Keratinocyte (primary cell): ENCODE measurements around the gene SCAI.

Source experiments
- EZH2 ChIP-seq: IDR thresholded peaks from one replicate; pipeline ENCODE4 v1.6.1; 2012; ENCODE audit warnings: inconsistent platforms, mild to moderate bottlenecking, low read length, moderate library complexity
- TF ChIP-seq, protein P1 (sequence below), 3 experiments: IDR thresholded peaks in 1 of 3; conservative IDR thresholded peaks in 1 of 3; optimal IDR thresholded peaks in 1 of 3; 2 replicates in 2 of 3; 3 replicates in 1 of 3; pipeline versions ENCODE3 to v1.5.1; 2011; ENCODE audit warnings: low read length in 3 of 3, mild to moderate bottlenecking in 3 of 3, moderate library complexity in 2 of 3, control low read depth in 1 of 3, inconsistent platforms in 1 of 3; ENCODE audit not compliant: insufficient read depth in 2 of 3; ENCODE audit errors: extremely low read depth in 1 of 3

GRCh38 chr9:125125523-125125922 is 17.8 kb downstream of the SCAI start:
- TF ChIP-seq, protein P1, sequence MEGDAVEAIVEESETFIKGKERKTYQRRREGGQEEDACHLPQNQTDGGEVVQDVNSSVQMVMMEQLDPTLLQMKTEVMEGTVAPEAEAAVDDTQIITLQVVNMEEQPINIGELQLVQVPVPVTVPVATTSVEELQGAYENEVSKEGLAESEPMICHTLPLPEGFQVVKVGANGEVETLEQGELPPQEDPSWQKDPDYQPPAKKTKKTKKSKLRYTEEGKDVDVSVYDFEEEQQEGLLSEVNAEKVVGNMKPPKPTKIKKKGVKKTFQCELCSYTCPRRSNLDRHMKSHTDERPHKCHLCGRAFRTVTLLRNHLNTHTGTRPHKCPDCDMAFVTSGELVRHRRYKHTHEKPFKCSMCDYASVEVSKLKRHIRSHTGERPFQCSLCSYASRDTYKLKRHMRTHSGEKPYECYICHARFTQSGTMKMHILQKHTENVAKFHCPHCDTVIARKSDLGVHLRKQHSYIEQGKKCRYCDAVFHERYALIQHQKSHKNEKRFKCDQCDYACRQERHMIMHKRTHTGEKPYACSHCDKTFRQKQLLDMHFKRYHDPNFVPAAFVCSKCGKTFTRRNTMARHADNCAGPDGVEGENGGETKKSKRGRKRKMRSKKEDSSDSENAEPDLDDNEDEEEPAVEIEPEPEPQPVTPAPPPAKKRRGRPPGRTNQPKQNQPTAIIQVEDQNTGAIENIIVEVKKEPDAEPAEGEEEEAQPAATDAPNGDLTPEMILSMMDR (optimal IDR thresholded peaks at IDR 0.05 in 1 of 3, IDR thresholded peaks at IDR 0.05 in 1 of 3, conservative IDR thresholded peaks at IDR 0.05 in 1 of 3; ENCODE audit: extremely low read depth in 1 of 3, insufficient read depth in 2 of 3, low read length in 3 of 3): no peak
- TF ChIP-seq EZH2: no peak
